Sigmoid colon (tissue), 7 donors: ENCODE results near the gene STK38. TPM values are rescaled to one million over a fixed set of nuclear protein-coding genes. Genes with fewer than 3 reads are reported as not detected.
"Not testable (repeated sequence)": the region's sequence is repeated elsewhere in the genome, so short reads cannot be mapped to it uniquely, and the experiment has no call there.

Experiments used
- DNase-seq: peaks from one replicate; pipeline ENCODE4 v3.0.0-alpha.2; 2019
- H3K27ac ChIP-seq, 4 donors: fragments of 200-600 bp; sonication (generic); one replicate each; pipeline ENCODE4 v1.5.1; 2016 to 2019; ENCODE audit warnings: mild to moderate bottlenecking in 1 of 4
- H3K27me3 ChIP-seq, 3 donors: fragments of 200-600 bp; sonication (generic); one replicate each; pipeline ENCODE4 v1.5.1; 2019; ENCODE audit warnings: mild to moderate bottlenecking in 1 of 3
- H3K36me3 ChIP-seq, 4 donors: fragments of 200-600 bp; sonication (generic); one replicate each; pipeline ENCODE4 v1.5.1; 2016 to 2019
- H3K4me1 ChIP-seq, 4 donors: fragments of 200-600 bp; sonication (generic); one replicate each; pipeline ENCODE4 v1.5.1; 2017 to 2019
- H3K4me3 ChIP-seq, 4 donors: fragments of 200-600 bp; sonication (generic); one replicate each; pipeline ENCODE4 v1.5.1; 2017 to 2019; ENCODE audit warnings: mild to moderate bottlenecking in 2 of 4, moderate library complexity in 1 of 4
- H3K9me3 ChIP-seq, 4 donors: fragments of 200-600 bp in 3 of 4; sonication (generic) in 3 of 4; one replicate each; pipeline versions ENCODE4 v1.5.1 to v1.6.1; 2013 to 2019
- CTCF ChIP-seq, 4 experiments: fragments of 450-650 bp in 3 of 4; fragments of 200-600 bp in 1 of 4; IDR thresholded peaks; one replicate each; pipeline ENCODE4 v1.5.1; 2016 to 2019; ENCODE audit warnings: antibody characterized with exemption in 4 of 4, mild to moderate bottlenecking in 3 of 4, moderate library complexity in 2 of 4
- EP300 ChIP-seq, 4 donors: sonication (generic); formaldehyde crosslinking; IDR thresholded peaks; one replicate each; pipeline ENCODE4 v1.6.1; 2017; ENCODE audit warnings: antibody characterized with exemption in 4 of 4
- POLR2A ChIP-seq, 2 donors: fragments of 450-650 bp; IDR thresholded peaks; one replicate each; pipeline ENCODE4 v1.6.1; 2016; ENCODE audit warnings: antibody characterized with exemption in 2 of 2, mild to moderate bottlenecking in 2 of 2, moderate library complexity in 2 of 2
- POLR2AphosphoS5 ChIP-seq, 4 donors: sonication (generic); formaldehyde crosslinking; IDR thresholded peaks; one replicate each; pipeline ENCODE4 v1.6.1; 2017; ENCODE audit warnings: antibody characterized with exemption in 4 of 4
- WGBS, 2 donors: extraction: QIAGEN DNeasy Blood & Tissue Kit; methylation state at CpG; one replicate each; pipeline ENCODE4 v1.1.7; 2013; 5-methylcytosine and 5-hydroxymethylcytosine counted together
- intact Hi-C: fragments of 100-400 bp; cut with DNase I; formaldehyde crosslinking; loops from one replicate; pipeline ENCODE4 v1.15.1; 2023
- polyA plus RNA-seq, 3 donors: library from polyadenylated mRNA; stranded (reverse); fragments of 200-250 nt; gene quantifications; one replicate each; pipeline ENCODE4 v1.2.3, GENCODE V29; 2013
- total RNA-seq, 4 donors: library from RNA; depleted of rRNA; stranded (reverse); fragments of >200 nt; gene quantifications; one replicate each; pipeline ENCODE4 v1.1.0, GENCODE V29; 2016
- donor health status: healthy with polysubstance abuse.
- donor health status: Bipolar disorder and iron deficiency.
- donor health status: healthy.

The STK38 gene
- total and polyA plus RNA-seq, 7 donors = 25.8 to 47.8 (median 36.0) TPM

- no peak overlapping the region for H3K4me3 ChIP-seq
- peak; percentile 38 for DNase-seq
- no peaks in the 10 kb centered on the region for H3K27me3 ChIP-seq
- no peaks in the 10 kb centered on the region for H3K9me3 ChIP-seq
- no peak for TF ChIP-seq CTCF (IDR thresholded peaks at IDR 0.05)
- no peak for TF ChIP-seq POLR2AphosphoS5 (IDR thresholded peaks at IDR 0.05)
- TF ChIP-seq POLR2A (IDR thresholded peaks at IDR 0.05) = no peak
- no peak for TF ChIP-seq EP300 (IDR thresholded peaks at IDR 0.05)
- intact Hi-C loops = no loop called here
- H3K4me1 ChIP-seq = peaks cover 0 to 40% (median 23%) of the 10 kb centered on the region in 4 donors
- no peaks in the 10 kb centered on the region for H3K36me3 ChIP-seq
- 86 to 91% methylated on average over 7 of the region's 7 CpGs for WGBS, 2 donors
- peak overlapping the region in 3 of 4 donors; percentile 81 to 90 (median 83) for H3K27ac ChIP-seq
Observed at GRCh38 chr6:36576578-36576977, 29.3 kb upstream of the STK38 start.

- intact Hi-C loops = no loop called here
- no peak overlapping the region for H3K27ac ChIP-seq
- no peak for DNase-seq
- H3K4me1 ChIP-seq = peaks cover 0 to 29% (median 15%) of the 10 kb centered on the region in 4 donors
- no peaks in the 10 kb centered on the region for H3K9me3 ChIP-seq
- H3K4me3 ChIP-seq = no peak overlapping the region
- H3K36me3 ChIP-seq = no peaks in the 10 kb centered on the region
- TF ChIP-seq EP300 (IDR thresholded peaks at IDR 0.05) (no peak), POLR2A (IDR thresholded peaks at IDR 0.05) (no peak), CTCF (IDR thresholded peaks at IDR 0.05) (no peak), POLR2AphosphoS5 (IDR thresholded peaks at IDR 0.05) (no peak)
- no peaks in the 10 kb centered on the region for H3K27me3 ChIP-seq
Observed at GRCh38 chr6:36574679-36575078, 27.4 kb upstream of the STK38 start.

GRCh38 chr6:36572353-36573311 is 25.4 kb upstream of the STK38 start:
- H3K4me1 ChIP-seq, DNase-seq, H3K27me3 ChIP-seq, intact Hi-C loops, H3K4me3 ChIP-seq, H3K27ac ChIP-seq, H3K9me3 ChIP-seq, H3K36me3 ChIP-seq: not testable (repeated sequence)
- 93 to 94% methylated on average over 12 of the region's 12 CpGs for WGBS, 2 donors

- Histone ChIP-seq H3K27ac (no peak overlapping the region), H3K27me3 (no peaks in the 10 kb centered on the region), H3K9me3 (no peaks in the 10 kb centered on the region), H3K36me3 (no peaks in the 10 kb centered on the region), H3K4me3 (no peak overlapping the region), H3K4me1 (no peaks in the 10 kb centered on the region)
- intact Hi-C loops = no loop called here
- no peak for TF ChIP-seq POLR2AphosphoS5 (IDR thresholded peaks at IDR 0.05)
- no peak for TF ChIP-seq EP300 (IDR thresholded peaks at IDR 0.05)
- no peak for TF ChIP-seq CTCF (IDR thresholded peaks at IDR 0.05)
- TF ChIP-seq POLR2A (IDR thresholded peaks at IDR 0.05) = no peak
- no peak for DNase-seq
- 89 to 90% methylated on average over 4 of the region's 4 CpGs for WGBS, 2 donors
Observed at GRCh38 chr6:36571122-36572043, 24.1 kb upstream of the STK38 start.

- TF ChIP-seq EP300 (IDR thresholded peaks at IDR 0.05) = no peak
- no peak for TF ChIP-seq CTCF (IDR thresholded peaks at IDR 0.05)
- no peak for TF ChIP-seq POLR2AphosphoS5 (IDR thresholded peaks at IDR 0.05)
- TF ChIP-seq POLR2A (IDR thresholded peaks at IDR 0.05) = no peak
- Histone ChIP-seq H3K27ac (no peak overlapping the region), H3K4me1 (no peaks in the 10 kb centered on the region), H3K4me3 (no peak overlapping the region), H3K36me3 (no peaks in the 10 kb centered on the region), H3K27me3 (no peaks in the 10 kb centered on the region), H3K9me3 (no peaks in the 10 kb centered on the region)
- 87% methylated on average over 2 of the region's 2 CpGs for WGBS, 2 donors
- DNase-seq = no peak
- intact Hi-C loops = no loop called here
Observed at GRCh38 chr6:36570264-36570663, 23.0 kb upstream of the STK38 start.
